Gastroesophageal sphincter (tissue), 3 donors: ENCODE data around the gene OVCH1.

Experiments
- CTCF ChIP-seq, 4 experiments: fragments of 200-600 bp in 2 of 4; fragments of 450-650 bp in 2 of 4; sonication (generic) in 1 of 4; IDR thresholded peaks; one replicate each; pipeline ENCODE4 v1.5.1; 2017 to 2019; ENCODE audit warnings: antibody characterized with exemption in 4 of 4, mild to moderate bottlenecking in 2 of 4, moderate library complexity in 2 of 4
- EP300 ChIP-seq: sonication (generic); formaldehyde crosslinking; IDR thresholded peaks from one replicate; pipeline ENCODE4 v1.6.1; 2017; ENCODE audit warnings: antibody characterized with exemption, mild to moderate bottlenecking
- POLR2AphosphoS5 ChIP-seq: sonication (generic); formaldehyde crosslinking; IDR thresholded peaks from one replicate; pipeline ENCODE4 v1.6.1; 2017; ENCODE audit warnings: antibody characterized with exemption

GRCh38 chr12:29429999-29430715 lies 67.3 kb downstream of the OVCH1 start:
- TF ChIP-seq CTCF (IDR thresholded peaks at IDR 0.05) = no peak
- no peak for TF ChIP-seq EP300
- no peak for TF ChIP-seq POLR2AphosphoS5
